T1000 (cell line): ENCODE results near the gene FRY.

Experiments used
- DNase-seq: peaks from one replicate; lab custom pipeline; 2025; ENCODE audit warnings: mixed read lengths; lab: John Stamatoyannopoulos, UW

Gene FRY

GRCh38 chr13:32016631-32017030 is 14.9 kb upstream of the FRY start:
- DNase-seq, result no peak

- DNase-seq, result no peak
These were observed 14.1 kb upstream of the FRY start for GRCh38 chr13:32017474-32017873.

GRCh38 chr13:32019612-32020233 is 11.9 kb upstream of the FRY start:
- no peak for DNase-seq

GRCh38 chr13:32021785-32022184 is 9.8 kb upstream of the FRY start:
- no peak for DNase-seq

- DNase-seq, result no peak
These were observed 9.3 kb upstream of the FRY start for GRCh38 chr13:32022311-32022710.

- no peak for DNase-seq
These were observed 8.5 kb upstream of the FRY start for GRCh38 chr13:32023096-32023495.

GRCh38 chr13:32023698-32024097 is 7.9 kb upstream of the FRY start:
- DNase-seq, result no peak

- DNase-seq, result no peak
These were observed 6.8 kb upstream of the FRY start for GRCh38 chr13:32024750-32025149.

GRCh38 chr13:32025730-32026129 is 5.8 kb upstream of the FRY start:
- DNase-seq, result no peak

- no peak for DNase-seq
These were observed 5.0 kb upstream of the FRY start for GRCh38 chr13:32026623-32027022.

- no peak for DNase-seq
These were observed 2.9 kb upstream of the FRY start for GRCh38 chr13:32028711-32029110.

- no peak for DNase-seq
These were observed 1.9 kb upstream of the FRY start for GRCh38 chr13:32029684-32030083.

GRCh38 chr13:32031815-32032370 is 319 bp downstream of the FRY start:
- no peak for DNase-seq

GRCh38 chr13:32032759-32033158 is 1.2 kb downstream of the FRY start:
- DNase-seq, result no peak

GRCh38 chr13:32033744-32034143 is 2.2 kb downstream of the FRY start:
- no peak for DNase-seq

GRCh38 chr13:32035716-32036115 is 4.1 kb downstream of the FRY start:
- DNase-seq, result no peak

- no peak for DNase-seq
These were observed 4.6 kb downstream of the FRY start for GRCh38 chr13:32036126-32036695.

- DNase-seq, result no peak
These were observed 5.2 kb downstream of the FRY start for GRCh38 chr13:32036757-32037156.

- no peak for DNase-seq
These were observed 5.9 kb downstream of the FRY start for GRCh38 chr13:32037471-32037870.

GRCh38 chr13:32038343-32038742 is 6.8 kb downstream of the FRY start:
- DNase-seq, result no peak

GRCh38 chr13:32039056-32039455 is 7.5 kb downstream of the FRY start:
- DNase-seq, result no peak

GRCh38 chr13:32039528-32039927 is 8.0 kb downstream of the FRY start:
- no peak for DNase-seq

- no peak for DNase-seq
These were observed 8.6 kb downstream of the FRY start for GRCh38 chr13:32040052-32040642.

- no peak for DNase-seq
These were observed 9.1 kb downstream of the FRY start for GRCh38 chr13:32040689-32041088.
